ENCODE results near the gene ERICH3. TPM values are rescaled to one million over a fixed set of nuclear protein-coding genes. Genes with fewer than 3 reads are reported as not detected.

Gene ERICH3
- total RNA-seq, 4 donors from 2014 or later, result 0.13 to 2.5 TPM; not detected in 2

DNA sequence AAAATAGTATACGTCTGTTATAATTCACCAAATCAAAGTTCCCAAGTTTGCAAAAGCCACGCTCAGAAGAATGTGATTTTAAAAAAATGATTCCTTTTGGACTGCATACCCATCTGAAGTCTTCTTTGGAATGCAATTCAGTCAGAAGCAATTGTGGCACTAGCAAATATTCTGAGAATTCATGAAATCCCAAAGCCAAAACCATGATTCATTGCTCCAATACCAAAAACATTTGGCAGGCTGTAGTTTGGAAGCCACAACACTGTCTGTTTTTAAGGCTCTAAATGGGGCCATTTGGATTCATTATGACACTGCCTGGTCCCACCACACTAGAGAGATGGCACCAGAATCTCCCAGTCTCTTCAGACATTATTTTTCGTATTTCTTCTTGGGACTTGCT is 139.4 kb downstream of the ERICH3 start:
- Histone ChIP-seq H3K27me3 (no peaks in the 10 kb centered on the region), H3K27ac (no peak overlapping the region), H3K4me1 (no peaks in the 10 kb centered on the region), H3K9me3 (no peaks in the 10 kb centered on the region), H3K4me3 (no peak overlapping the region), H3K36me3 (no peaks in the 10 kb centered on the region)
- no peak for DNase-seq
- no peak for TF ChIP-seq POLR2A (IDR thresholded peaks at IDR 0.05)
- TF ChIP-seq, protein P1, sequence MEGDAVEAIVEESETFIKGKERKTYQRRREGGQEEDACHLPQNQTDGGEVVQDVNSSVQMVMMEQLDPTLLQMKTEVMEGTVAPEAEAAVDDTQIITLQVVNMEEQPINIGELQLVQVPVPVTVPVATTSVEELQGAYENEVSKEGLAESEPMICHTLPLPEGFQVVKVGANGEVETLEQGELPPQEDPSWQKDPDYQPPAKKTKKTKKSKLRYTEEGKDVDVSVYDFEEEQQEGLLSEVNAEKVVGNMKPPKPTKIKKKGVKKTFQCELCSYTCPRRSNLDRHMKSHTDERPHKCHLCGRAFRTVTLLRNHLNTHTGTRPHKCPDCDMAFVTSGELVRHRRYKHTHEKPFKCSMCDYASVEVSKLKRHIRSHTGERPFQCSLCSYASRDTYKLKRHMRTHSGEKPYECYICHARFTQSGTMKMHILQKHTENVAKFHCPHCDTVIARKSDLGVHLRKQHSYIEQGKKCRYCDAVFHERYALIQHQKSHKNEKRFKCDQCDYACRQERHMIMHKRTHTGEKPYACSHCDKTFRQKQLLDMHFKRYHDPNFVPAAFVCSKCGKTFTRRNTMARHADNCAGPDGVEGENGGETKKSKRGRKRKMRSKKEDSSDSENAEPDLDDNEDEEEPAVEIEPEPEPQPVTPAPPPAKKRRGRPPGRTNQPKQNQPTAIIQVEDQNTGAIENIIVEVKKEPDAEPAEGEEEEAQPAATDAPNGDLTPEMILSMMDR (IDR thresholded peaks at IDR 0.05), result no peak

DNA sequence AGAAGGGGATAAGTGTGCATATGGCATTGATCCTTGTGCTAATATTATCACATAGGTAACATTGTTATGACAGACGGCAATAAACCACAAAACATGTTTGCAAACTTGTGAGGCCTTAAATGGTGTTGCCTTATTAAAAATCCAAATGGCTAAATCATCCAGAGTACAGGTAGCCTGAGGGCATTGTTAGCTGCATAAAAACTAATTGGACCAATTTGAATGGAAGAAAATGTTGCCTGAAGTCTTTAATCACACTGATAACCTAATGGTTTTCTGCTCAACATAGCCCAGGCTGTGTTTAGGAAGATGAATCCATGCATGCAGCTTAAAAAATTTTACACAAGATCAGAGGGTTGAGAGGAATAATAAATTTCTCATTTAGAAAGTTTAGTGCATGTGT is 141.8 kb downstream of the ERICH3 start:
- H3K9me3 ChIP-seq, result no peaks in the 10 kb centered on the region

GRCh38 chr1:74530892-74531291 is 142.7 kb downstream of the ERICH3 start:
- no peak overlapping the region for H3K4me3 ChIP-seq
- no peaks in the 10 kb centered on the region for H3K36me3 ChIP-seq
- H3K9me3 ChIP-seq, result no peaks in the 10 kb centered on the region
- DNase-seq, result no peak
- no peaks in the 10 kb centered on the region for H3K27me3 ChIP-seq
- TF ChIP-seq POLR2A (IDR thresholded peaks at IDR 0.05), result no peak
- TF ChIP-seq, protein P1 (IDR thresholded peaks at IDR 0.05), result no peak
- H3K27ac ChIP-seq, result no peak overlapping the region
- no peaks in the 10 kb centered on the region for H3K4me1 ChIP-seq

More for the DNA sequence above, 141.8 kb downstream of the ERICH3 start:
- Histone ChIP-seq H3K4me1 (no peaks in the 10 kb centered on the region), H3K36me3 (no peaks in the 10 kb centered on the region), H3K27ac (no peak overlapping the region), H3K4me3 (no peak overlapping the region), H3K27me3 (no peaks in the 10 kb centered on the region)
- no peak for DNase-seq
- TF ChIP-seq, protein P1 (IDR thresholded peaks at IDR 0.05), result no peak
- TF ChIP-seq POLR2A (IDR thresholded peaks at IDR 0.05), result no peak

GRCh38 chr1:74528123-74528522 is 145.5 kb downstream of the ERICH3 start:
- Histone ChIP-seq H3K9me3 (no peaks in the 10 kb centered on the region), H3K27me3 (no peaks in the 10 kb centered on the region), H3K4me1 (no peaks in the 10 kb centered on the region), H3K27ac (no peak overlapping the region), H3K4me3 (no peak overlapping the region), H3K36me3 (no peaks in the 10 kb centered on the region)
- no peak for TF ChIP-seq POLR2A (IDR thresholded peaks at IDR 0.05)
- TF ChIP-seq, protein P1 (IDR thresholded peaks at IDR 0.05), result no peak
- no peak for DNase-seq

GRCh38 chr1:74526708-74527107 is 146.9 kb downstream of the ERICH3 start:
- Histone ChIP-seq H3K27me3 (no peaks in the 10 kb centered on the region), H3K4me3 (no peak overlapping the region), H3K27ac (no peak overlapping the region), H3K4me1 (no peaks in the 10 kb centered on the region), H3K9me3 (no peaks in the 10 kb centered on the region), H3K36me3 (no peaks in the 10 kb centered on the region)
- TF ChIP-seq POLR2A (IDR thresholded peaks at IDR 0.05), result no peak
- TF ChIP-seq, protein P1 (IDR thresholded peaks at IDR 0.05), result no peak
- no peak for DNase-seq

DNA sequence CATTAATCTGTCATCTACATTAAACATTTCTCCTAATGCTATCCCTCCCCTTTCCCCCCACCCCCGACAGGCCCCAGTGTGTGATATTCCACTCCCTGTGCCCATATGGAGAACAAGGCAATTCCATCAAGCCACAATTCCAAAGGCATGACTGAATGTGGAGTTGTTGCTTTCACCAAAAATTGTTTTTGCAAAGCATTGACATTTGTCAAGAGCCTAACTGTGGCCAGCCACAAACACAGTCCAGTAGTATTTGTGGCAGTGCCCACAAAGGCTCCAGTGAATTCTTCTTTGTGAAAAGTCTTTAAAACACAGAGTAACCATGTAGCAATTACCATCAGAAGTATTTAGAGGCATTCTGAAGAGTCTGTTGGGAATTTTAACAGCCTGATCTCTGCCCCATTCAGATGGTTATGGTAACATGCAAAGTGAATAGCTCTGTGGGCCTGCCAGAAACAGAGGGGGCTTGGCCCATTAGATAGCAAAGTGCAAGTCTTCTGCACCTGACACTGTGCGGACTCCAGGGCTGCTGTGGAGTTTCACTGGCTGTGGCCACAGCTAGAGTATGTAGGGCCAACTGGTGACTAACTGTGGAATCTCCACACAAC is 149.6 kb downstream of the ERICH3 start:
- no peaks in the 10 kb centered on the region for H3K36me3 ChIP-seq
- H3K27ac ChIP-seq, result no peak overlapping the region
- H3K4me1 ChIP-seq, result no peaks in the 10 kb centered on the region
- H3K9me3 ChIP-seq, result no peaks in the 10 kb centered on the region
- H3K4me3 ChIP-seq, result no peak overlapping the region
- no peaks in the 10 kb centered on the region for H3K27me3 ChIP-seq
- DNase-seq, result no peak
- TF ChIP-seq POLR2A (IDR thresholded peaks at IDR 0.05), result no peak
- TF ChIP-seq, protein P1 (IDR thresholded peaks at IDR 0.05), result no peak
